ENCODE results near the gene AGAP6.
"Not testable (repeated sequence)": the region's sequence is repeated elsewhere in the genome, so short reads cannot be mapped to it uniquely, and the experiment has no call there.

The AGAP6 gene

DNA sequence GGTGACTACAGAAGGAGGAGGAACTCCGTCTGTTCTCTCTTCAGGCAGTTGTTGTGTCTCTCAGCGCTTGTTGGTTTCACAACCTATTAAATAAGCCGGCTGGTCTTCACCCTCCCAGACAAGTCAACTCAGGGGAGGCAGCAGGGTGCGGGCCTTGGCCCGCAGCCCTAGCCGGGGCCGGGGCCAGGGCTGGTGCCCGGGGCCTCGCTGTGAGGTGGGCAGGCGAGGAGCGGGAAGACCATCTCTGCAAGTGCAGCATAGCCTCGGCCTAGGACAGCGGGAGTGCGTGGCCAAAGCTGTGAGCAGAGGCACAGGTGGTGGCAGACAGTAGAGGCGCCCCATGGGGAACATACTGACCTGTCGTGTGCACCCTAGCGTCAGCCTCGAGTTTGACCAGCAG is at the start of gene AGAP6:
Gene AGAP6, plus strand, starts transcription at position 31 of the 400 bp plus-strand sequence. Its CDS starts 310 bp downstream, at position 341.
- not testable (repeated sequence) for H3K27me3 ChIP-seq (ENCODE audit: insufficient read depth, poor library complexity, severe bottlenecking); H3K4me1 ChIP-seq (ENCODE audit: insufficient read depth, poor library complexity, severe bottlenecking); H3K9me3 ChIP-seq (ENCODE audit: severe bottlenecking); H3K36me3 ChIP-seq (ENCODE audit: low read depth); ATAC-seq (ENCODE audit: low read depth); H3K27ac ChIP-seq (ENCODE audit: poor library complexity, severe bottlenecking); H3K4me3 ChIP-seq (ENCODE audit: severe bottlenecking); DNase-seq (ENCODE audit: low spot score)

DNA sequence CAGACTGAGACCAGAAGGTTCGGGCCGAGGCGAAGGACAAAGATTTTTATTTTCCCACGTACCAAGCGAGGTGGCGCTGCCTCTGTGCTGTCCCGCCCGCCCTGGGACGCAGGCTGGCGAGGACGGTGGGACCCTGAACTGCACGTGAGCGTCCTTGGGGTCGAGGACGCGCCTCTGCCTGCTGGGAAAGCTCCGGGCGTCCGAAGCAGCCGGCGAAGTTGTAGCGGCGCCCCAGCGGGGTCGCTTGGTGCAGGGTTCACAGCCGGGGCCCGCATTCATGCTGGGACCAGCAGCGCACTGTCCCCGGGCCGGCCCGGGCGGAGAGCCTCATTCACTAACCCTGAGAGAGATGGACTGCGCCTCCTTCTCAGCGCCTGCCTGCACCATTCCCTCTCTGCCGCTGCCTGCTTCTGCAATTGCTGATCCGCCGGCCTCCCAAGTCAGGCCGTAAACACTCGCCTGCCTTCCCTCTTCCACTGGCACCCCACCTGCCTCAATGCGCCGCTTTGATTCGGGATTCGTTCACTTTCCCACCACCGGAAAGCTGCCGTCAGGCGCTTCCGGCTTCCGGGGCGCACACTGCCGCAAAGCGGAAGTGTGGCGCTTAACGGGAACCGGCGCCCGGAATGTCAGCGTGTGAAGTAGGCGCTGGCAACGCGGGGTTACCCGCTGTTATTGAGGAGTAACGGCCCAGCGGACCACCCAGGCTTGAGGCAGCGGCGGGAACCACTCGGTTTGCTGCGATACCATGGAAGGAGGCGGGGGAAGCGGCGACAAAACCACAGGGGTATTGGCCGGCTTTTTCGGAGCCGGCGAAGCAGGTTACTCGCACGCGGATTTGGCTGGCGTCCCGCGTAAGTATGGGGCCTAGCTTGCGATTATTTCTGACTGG is 46.5 kb upstream of the AGAP6 start, which contains the start of the genes PARG and TIMM23B:
Gene PARG, minus strand, starts transcription at position 581 of the 892 bp plus-strand sequence. Its CDS starts 302 bp downstream, at position 279.
Gene TIMM23B, plus strand, starts transcription at position 607 of the 892 bp plus-strand sequence. Its CDS starts 142 bp downstream, at position 749.
- H3K36me3 ChIP-seq (ENCODE audit: low read depth); H3K27me3 ChIP-seq (ENCODE audit: insufficient read depth, poor library complexity, severe bottlenecking); H3K4me1 ChIP-seq (ENCODE audit: insufficient read depth, poor library complexity, severe bottlenecking); H3K9me3 ChIP-seq (ENCODE audit: severe bottlenecking): not testable (repeated sequence)
- ATAC-seq (ENCODE audit: low read depth) (peak; percentile 81), DNase-seq (ENCODE audit: low spot score) (peak; percentile 72)
- Histone ChIP-seq H3K27ac (ENCODE audit: poor library complexity, severe bottlenecking) (peak within 1 kb of the TSS; percentile 42), H3K4me3 (ENCODE audit: severe bottlenecking) (peak within 1 kb of the TSS; percentile 42)

DNA sequence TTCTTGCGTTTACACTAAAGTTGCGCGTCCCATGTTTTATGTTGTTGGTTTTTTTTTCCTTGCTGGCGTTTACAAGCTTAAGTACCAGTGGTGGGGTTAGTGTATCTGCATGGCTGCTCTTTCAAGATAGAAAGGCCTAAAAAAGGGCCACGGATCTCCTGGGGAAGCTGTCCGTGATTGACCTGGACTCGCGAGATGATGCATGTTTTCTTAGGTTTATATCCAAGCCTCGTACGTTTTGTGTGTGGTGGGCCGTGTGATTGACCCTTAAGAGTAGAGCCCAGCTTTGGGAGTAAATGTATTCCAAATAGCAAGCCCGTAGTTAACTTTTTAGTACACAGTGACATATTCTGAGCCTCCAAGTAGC is 45.9 kb upstream of the AGAP6 start:
- Histone ChIP-seq H3K4me3 (ENCODE audit: severe bottlenecking) (peak overlapping the region; percentile 42), H3K27ac (ENCODE audit: poor library complexity, severe bottlenecking) (peak overlapping the region; percentile 42)
- H3K36me3 ChIP-seq (ENCODE audit: low read depth); H3K9me3 ChIP-seq (ENCODE audit: severe bottlenecking); H3K27me3 ChIP-seq (ENCODE audit: insufficient read depth, poor library complexity, severe bottlenecking); DNase-seq (ENCODE audit: low spot score); H3K4me1 ChIP-seq (ENCODE audit: insufficient read depth, poor library complexity, severe bottlenecking): not testable (repeated sequence)
- ATAC-seq (ENCODE audit: low read depth): peak; percentile 14; the same call in 2 of the 3 replicates

DNA sequence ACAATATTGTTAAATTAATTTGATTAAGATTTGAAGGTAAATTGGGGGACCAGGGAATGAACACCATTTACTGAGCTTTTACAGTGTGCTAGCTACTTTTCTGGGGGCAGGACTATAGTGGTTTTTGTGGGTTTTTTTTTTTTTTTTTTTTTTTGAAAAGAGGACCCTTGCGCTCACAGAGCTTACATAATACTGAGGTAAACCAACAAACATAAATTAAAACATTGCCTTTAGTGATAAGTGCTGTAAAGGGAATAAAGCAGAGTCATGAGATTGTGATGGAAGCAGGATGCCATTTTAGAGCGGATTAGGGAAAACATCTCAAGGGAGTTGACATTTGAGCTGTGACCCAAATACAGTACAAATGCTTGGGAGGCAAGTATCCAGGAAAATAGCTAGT is 44.6 kb upstream of the AGAP6 start:
- not testable (repeated sequence) for ATAC-seq (ENCODE audit: low read depth); H3K27ac ChIP-seq (ENCODE audit: poor library complexity, severe bottlenecking); H3K4me1 ChIP-seq (ENCODE audit: insufficient read depth, poor library complexity, severe bottlenecking); DNase-seq (ENCODE audit: low spot score); H3K4me3 ChIP-seq (ENCODE audit: severe bottlenecking); H3K9me3 ChIP-seq (ENCODE audit: severe bottlenecking); H3K27me3 ChIP-seq (ENCODE audit: insufficient read depth, poor library complexity, severe bottlenecking)
- peaks cover 17% of the 10 kb centered on the region for H3K36me3 ChIP-seq (ENCODE audit: low read depth)

DNA sequence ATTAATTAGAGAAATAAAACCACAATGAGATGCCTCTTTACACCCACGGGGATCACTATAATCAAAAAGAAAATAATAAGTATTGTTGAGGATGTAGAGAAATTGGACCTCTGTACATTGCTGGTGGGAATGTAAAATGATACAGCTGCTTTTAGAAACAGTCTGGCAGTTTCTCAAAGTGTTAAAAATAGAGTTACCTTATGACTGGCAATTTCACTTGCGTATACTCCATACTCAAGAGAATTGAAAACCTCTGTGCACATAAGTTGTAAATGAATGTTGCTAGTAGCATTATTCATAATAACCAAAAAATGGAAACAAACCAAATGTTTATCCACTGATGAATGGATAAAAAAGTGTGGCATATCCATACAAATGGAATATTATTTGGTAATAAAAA is 40.1 kb upstream of the AGAP6 start:
- H3K27me3 ChIP-seq (ENCODE audit: insufficient read depth, poor library complexity, severe bottlenecking); ATAC-seq (ENCODE audit: low read depth); H3K9me3 ChIP-seq (ENCODE audit: severe bottlenecking); H3K4me1 ChIP-seq (ENCODE audit: insufficient read depth, poor library complexity, severe bottlenecking); H3K4me3 ChIP-seq (ENCODE audit: severe bottlenecking); H3K27ac ChIP-seq (ENCODE audit: poor library complexity, severe bottlenecking); DNase-seq (ENCODE audit: low spot score): not testable (repeated sequence)
- H3K36me3 ChIP-seq (ENCODE audit: low read depth): peaks cover 19% of the 10 kb centered on the region

DNA sequence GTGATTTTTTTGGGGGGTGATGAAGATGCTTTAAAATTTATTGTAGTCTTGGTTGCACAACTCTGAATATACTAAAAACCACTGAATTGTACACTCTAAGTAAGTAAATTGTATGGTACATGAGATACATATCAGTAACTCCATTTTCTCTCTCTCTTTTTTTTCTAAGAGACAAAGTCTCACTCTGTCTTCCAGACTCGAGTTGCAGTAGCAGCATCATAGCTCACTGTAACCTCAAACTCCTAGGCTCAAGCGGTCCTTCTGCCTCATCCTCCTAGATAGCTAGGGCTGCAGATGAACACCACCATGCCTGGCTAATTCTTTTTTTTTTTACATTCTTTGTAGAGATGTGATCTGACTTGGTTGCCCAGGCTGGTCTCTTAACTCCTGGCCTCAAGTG is 39.5 kb upstream of the AGAP6 start:
- DNase-seq (ENCODE audit: low spot score); H3K9me3 ChIP-seq (ENCODE audit: severe bottlenecking); H3K27ac ChIP-seq (ENCODE audit: poor library complexity, severe bottlenecking); H3K4me1 ChIP-seq (ENCODE audit: insufficient read depth, poor library complexity, severe bottlenecking); H3K4me3 ChIP-seq (ENCODE audit: severe bottlenecking); H3K27me3 ChIP-seq (ENCODE audit: insufficient read depth, poor library complexity, severe bottlenecking); ATAC-seq (ENCODE audit: low read depth): not testable (repeated sequence)
- H3K36me3 ChIP-seq (ENCODE audit: low read depth): peaks cover 20% of the 10 kb centered on the region

DNA sequence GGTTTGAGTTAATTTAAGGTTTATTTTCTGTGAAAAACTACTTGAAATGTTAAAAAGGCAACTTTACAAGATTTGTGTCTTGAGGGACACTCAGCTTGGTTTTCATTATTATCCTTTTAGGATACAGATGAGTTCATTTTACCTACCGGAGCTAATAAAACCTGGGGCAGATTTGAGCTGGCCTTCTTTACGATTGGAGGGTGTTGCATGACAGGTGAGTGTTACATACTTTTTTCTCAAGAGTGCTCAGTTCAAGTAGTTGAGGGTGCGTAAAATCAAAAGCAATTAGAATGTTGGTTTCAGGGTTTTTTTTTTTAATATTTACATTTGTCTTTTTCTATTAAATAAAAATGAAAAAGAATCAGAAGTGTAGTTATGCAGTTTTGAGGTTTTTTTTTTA is 36.2 kb upstream of the AGAP6 start:
- H3K9me3 ChIP-seq (ENCODE audit: severe bottlenecking); H3K27me3 ChIP-seq (ENCODE audit: insufficient read depth, poor library complexity, severe bottlenecking); H3K27ac ChIP-seq (ENCODE audit: poor library complexity, severe bottlenecking); DNase-seq (ENCODE audit: low spot score); H3K4me3 ChIP-seq (ENCODE audit: severe bottlenecking); ATAC-seq (ENCODE audit: low read depth); H3K4me1 ChIP-seq (ENCODE audit: insufficient read depth, poor library complexity, severe bottlenecking): not testable (repeated sequence)
- peaks cover 26% of the 10 kb centered on the region for H3K36me3 ChIP-seq (ENCODE audit: low read depth)

DNA sequence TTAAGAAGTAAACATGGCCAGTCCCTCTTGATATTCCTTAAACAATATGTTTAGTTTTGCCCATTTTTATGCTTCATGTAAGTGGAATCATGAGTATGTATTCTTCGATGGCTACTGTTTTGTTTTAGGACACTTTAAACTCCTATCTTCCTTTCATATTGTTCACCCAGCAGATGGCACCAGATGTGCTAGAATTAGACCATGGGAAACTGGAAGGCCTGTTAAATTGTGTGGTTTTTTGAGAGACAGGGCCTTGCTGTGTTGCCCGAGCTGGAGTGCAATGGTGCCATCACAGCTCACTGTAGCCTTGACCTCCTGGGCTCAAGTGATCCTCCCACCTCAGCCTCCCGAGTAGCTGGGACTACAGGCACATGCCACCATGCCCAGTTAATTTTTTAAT is 35.1 kb upstream of the AGAP6 start:
- not testable (repeated sequence) for ATAC-seq (ENCODE audit: low read depth); H3K27ac ChIP-seq (ENCODE audit: poor library complexity, severe bottlenecking); H3K27me3 ChIP-seq (ENCODE audit: insufficient read depth, poor library complexity, severe bottlenecking); H3K9me3 ChIP-seq (ENCODE audit: severe bottlenecking); H3K4me1 ChIP-seq (ENCODE audit: insufficient read depth, poor library complexity, severe bottlenecking); H3K4me3 ChIP-seq (ENCODE audit: severe bottlenecking); DNase-seq (ENCODE audit: low spot score)
- H3K36me3 ChIP-seq (ENCODE audit: low read depth): peaks cover 17% of the 10 kb centered on the region

DNA sequence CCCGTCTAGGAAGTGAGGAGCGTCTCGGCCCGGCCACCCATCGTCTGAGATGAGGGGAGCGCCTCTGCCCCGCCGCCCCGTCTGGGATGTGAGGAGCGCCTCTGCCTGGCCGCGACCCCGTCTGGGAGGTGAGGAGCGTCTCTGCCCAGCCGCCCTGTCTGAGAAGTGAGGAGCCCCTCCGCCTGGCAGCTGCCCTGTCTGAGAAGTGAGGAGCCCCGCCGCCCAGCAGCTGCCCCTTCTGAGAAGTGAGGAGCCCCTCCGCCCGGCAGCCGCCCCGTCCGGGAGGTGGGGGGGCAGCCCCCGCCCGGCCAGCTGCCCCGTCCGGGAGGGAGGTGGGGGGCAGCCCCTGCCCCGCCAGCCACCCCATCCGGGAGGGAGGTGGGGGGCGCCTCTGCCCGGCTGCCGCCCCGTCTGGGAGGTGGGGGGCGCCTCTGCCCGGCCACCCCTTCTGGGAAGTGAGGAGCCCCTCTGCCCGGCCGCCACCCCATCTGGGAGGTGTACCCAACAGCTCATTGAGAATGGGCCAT is 17.8 kb upstream of the AGAP6 start:
- not testable (repeated sequence) for H3K9me3 ChIP-seq (ENCODE audit: severe bottlenecking); H3K4me1 ChIP-seq (ENCODE audit: insufficient read depth, poor library complexity, severe bottlenecking); DNase-seq (ENCODE audit: low spot score); H3K36me3 ChIP-seq (ENCODE audit: low read depth); H3K4me3 ChIP-seq (ENCODE audit: severe bottlenecking); ATAC-seq (ENCODE audit: low read depth); H3K27me3 ChIP-seq (ENCODE audit: insufficient read depth, poor library complexity, severe bottlenecking); H3K27ac ChIP-seq (ENCODE audit: poor library complexity, severe bottlenecking)

DNA sequence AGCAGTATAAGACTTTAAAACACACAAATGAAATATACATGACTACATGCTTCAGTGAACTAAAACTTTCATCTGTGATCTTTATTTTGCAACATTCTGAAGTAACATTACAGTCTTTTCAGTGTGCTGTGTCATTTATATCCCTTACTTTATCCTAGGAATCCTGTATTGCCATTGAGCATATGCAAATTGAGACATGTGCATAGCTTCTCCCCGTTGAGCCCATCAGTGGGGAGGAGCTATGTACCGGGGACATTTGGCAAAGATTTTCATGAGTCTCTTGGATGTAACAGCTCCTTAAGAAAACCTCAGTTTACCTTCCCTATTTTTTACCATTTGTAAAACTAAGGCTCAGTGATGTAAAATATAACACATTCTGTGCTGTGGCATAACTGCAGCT is 16.7 kb upstream of the AGAP6 start:
- not testable (repeated sequence) for H3K9me3 ChIP-seq (ENCODE audit: severe bottlenecking); H3K4me3 ChIP-seq (ENCODE audit: severe bottlenecking); H3K36me3 ChIP-seq (ENCODE audit: low read depth); H3K27ac ChIP-seq (ENCODE audit: poor library complexity, severe bottlenecking); ATAC-seq (ENCODE audit: low read depth); H3K27me3 ChIP-seq (ENCODE audit: insufficient read depth, poor library complexity, severe bottlenecking); H3K4me1 ChIP-seq (ENCODE audit: insufficient read depth, poor library complexity, severe bottlenecking); DNase-seq (ENCODE audit: low spot score)

DNA sequence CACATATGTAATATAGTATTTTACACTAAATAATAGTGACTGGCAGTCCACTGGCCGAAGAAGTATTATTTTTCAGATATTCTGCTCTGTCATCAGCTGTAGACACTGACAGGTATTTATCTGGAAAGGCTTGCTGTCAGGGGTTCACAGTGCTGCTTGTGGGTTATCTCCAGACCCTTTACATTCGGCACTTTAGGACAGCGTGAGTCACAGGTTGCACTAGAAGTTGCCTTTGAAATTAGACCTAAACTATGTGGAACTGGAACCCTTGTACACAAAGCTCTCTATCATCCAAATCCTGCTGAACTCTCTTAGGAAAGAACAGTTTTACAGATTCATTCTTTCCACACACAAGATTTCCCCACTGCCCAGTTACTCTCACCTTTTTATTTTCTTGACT is 16.1 kb upstream of the AGAP6 start:
- not testable (repeated sequence) for H3K27ac ChIP-seq (ENCODE audit: poor library complexity, severe bottlenecking); H3K4me1 ChIP-seq (ENCODE audit: insufficient read depth, poor library complexity, severe bottlenecking); ATAC-seq (ENCODE audit: low read depth)

More for the DNA sequence above, 16.1 kb upstream of the AGAP6 start:
- not testable (repeated sequence) for H3K9me3 ChIP-seq (ENCODE audit: severe bottlenecking); H3K36me3 ChIP-seq (ENCODE audit: low read depth); DNase-seq (ENCODE audit: low spot score); H3K4me3 ChIP-seq (ENCODE audit: severe bottlenecking); H3K27me3 ChIP-seq (ENCODE audit: insufficient read depth, poor library complexity, severe bottlenecking)

Measured in RWPE2 (cell line).